Muscle layer of duodenum (tissue), 2 donors: Measurements from ENCODE around the gene BET1L.
"Not testable (repeated sequence)": the region's sequence is repeated elsewhere in the genome, so short reads cannot be mapped to it uniquely, and the experiment has no call there.

Source experiments
- H3K27ac ChIP-seq: one replicate; pipeline ENCODE4 v1.7.0; 2013; ENCODE audit warnings: mild to moderate bottlenecking, low read length
- H3K27me3 ChIP-seq: one replicate; pipeline ENCODE4 v1.7.0; 2013; ENCODE audit warnings: low read depth, mild to moderate bottlenecking, control low read depth, low read length
- H3K36me3 ChIP-seq, 2 donors: one replicate each; pipeline ENCODE4 v1.7.0; 2013; ENCODE audit warnings: low read length in 2 of 2, control low read depth in 1 of 2, mild to moderate bottlenecking in 1 of 2; ENCODE audit not compliant: insufficient read depth in 2 of 2, control insufficient read depth in 1 of 2
- H3K4me1 ChIP-seq, 2 donors: one replicate each; pipeline ENCODE4 v1.7.0; 2013; ENCODE audit warnings: low read length in 2 of 2, mild to moderate bottlenecking in 2 of 2, control low read depth in 1 of 2, moderate library complexity in 1 of 2; ENCODE audit not compliant: insufficient read depth in 2 of 2, control insufficient read depth in 1 of 2
- H3K4me3 ChIP-seq, 2 donors: one replicate each; pipeline ENCODE4 v1.7.0; 2013; ENCODE audit warnings: low read length in 2 of 2, low read depth in 1 of 2, mild to moderate bottlenecking in 1 of 2
- H3K9me3 ChIP-seq, 2 donors: one replicate each; pipeline ENCODE4 v1.7.0; 2013; ENCODE audit warnings: low read length in 2 of 2, control low read depth in 1 of 2, mild to moderate bottlenecking in 1 of 2; ENCODE audit not compliant: control insufficient read depth in 1 of 2
- donor health status: healthy.

BET1L gene

DNA sequence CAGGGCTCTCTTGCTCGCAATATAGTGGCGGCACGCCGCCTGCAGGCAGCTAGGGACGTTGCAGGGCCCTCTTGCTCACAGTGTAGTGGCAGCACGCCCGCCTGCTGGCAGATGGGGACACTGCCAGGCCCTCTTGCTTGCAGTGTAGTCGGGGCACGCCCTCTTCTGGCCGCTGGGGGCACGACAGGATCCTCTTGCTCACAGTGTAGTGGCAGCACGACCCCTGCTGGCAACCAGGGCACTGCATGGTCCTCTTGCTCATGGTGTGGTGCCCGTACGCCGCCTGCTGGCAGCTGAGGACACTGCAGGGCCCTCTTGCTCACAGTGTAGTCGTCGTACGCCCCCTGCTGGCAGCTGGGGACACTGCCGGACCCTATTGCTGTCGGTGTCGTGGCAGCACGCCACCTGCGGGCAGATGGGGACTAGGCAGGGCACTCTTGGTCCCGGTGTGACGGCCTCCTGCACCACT lies 17.3 kb downstream of the BET1L start:
- not testable (repeated sequence) for H3K4me3 ChIP-seq, H3K4me1 ChIP-seq, H3K27ac ChIP-seq, H3K36me3 ChIP-seq, H3K9me3 ChIP-seq, H3K27me3 ChIP-seq

- not testable (repeated sequence) for H3K9me3 ChIP-seq, H3K4me1 ChIP-seq, H3K36me3 ChIP-seq, H3K27ac ChIP-seq, H3K4me3 ChIP-seq, H3K27me3 ChIP-seq
Measured at GRCh38 chr11:189200-189783, 17.9 kb downstream of the BET1L start.

- H3K4me3 ChIP-seq, H3K27me3 ChIP-seq, H3K36me3 ChIP-seq, H3K4me1 ChIP-seq, H3K9me3 ChIP-seq, H3K27ac ChIP-seq: not testable (repeated sequence)
Measured at GRCh38 chr11:180242-180641, 27.0 kb downstream of the BET1L start.
